Measurements from ENCODE around the gene GET3. TPM values are rescaled to one million over a fixed set of nuclear protein-coding genes. Genes with fewer than 3 reads are reported as not detected.

Gene GET3
- polyA plus RNA-seq, 4 donors, result 62.1 to 85.4 (median 69.8) TPM

GRCh38 chr19:12790628-12791344 lies 53.5 kb downstream of the GET3 start:
- Histone ChIP-seq H3K4me1 (ENCODE audit: control insufficient read depth in 3 of 3, insufficient read depth in 2 of 3, low read depth in 1 of 3, low read length in 2 of 3) (peaks cover 3 to 61% (median 8%) of the 10 kb centered on the region in 3 donors), H3K36me3 (ENCODE audit: control insufficient read depth in 3 of 3, insufficient read depth in 2 of 3, low read depth in 1 of 3, low read length in 3 of 3) (peaks cover 0 to 8% (median 0%) of the 10 kb centered on the region in 3 donors), H3K27me3 (ENCODE audit: control insufficient read depth in 3 of 3, insufficient read depth in 3 of 3, low read length in 3 of 3) (no peaks in the 10 kb centered on the region), H3K9me3 (ENCODE audit: control insufficient read depth in 2 of 2, insufficient read depth in 1 of 2, low read depth in 1 of 2, low read length in 1 of 2) (no peaks in the 10 kb centered on the region), H3K27ac (ENCODE audit: low read depth in 1 of 3, low read length in 2 of 3) (peak overlapping the region; percentile 98 to 99 (median 98)), H3K4me3 (ENCODE audit: low read depth in 1 of 3, low read length in 3 of 3) (peak overlapping the region; percentile 33 to 97 (median 60))
- WGBS, 3 donors, result 0 to 2% (median 1%) methylated on average over 22 of the region's 22 CpGs
- no peak for FAIRE-seq
- peak; percentile 55 to 61 for DNase-seq

DNA sequence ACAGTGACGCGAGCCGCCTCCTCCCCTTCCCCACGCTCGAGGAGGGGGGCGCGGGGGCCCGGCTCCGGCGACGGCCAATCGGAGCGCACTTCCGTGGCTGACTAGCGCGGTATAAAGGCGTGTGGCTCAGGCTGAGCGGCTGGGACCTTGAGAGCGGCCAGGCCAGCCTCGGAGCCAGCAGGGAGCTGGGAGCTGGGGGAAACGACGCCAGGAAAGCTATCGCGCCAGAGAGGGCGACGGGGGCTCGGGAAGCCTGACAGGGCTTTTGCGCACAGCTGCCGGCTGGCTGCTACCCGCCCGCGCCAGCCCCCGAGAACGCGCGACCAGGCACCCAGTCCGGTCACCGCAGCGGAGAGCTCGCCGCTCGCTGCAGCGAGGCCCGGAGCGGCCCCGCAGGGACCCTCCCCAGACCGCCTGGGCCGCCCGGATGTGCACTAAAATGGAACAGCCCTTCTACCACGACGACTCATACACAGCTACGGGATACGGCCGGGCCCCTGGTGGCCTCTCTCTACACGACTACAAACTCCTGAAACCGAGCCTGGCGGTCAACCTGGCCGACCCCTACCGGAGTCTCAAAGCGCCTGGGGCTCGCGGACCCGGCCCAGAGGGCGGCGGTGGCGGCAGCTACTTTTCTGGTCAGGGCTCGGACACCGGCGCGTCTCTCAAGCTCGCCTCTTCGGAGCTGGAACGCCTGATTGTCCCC lies 54.2 kb downstream of the GET3 start, which contains the start of gene JUNB:
JUNB (plus strand) TSS at position 142 of the 706 bp plus-strand sequence; CDS start at position 428, 286 bp downstream.
- peaks cover 0 to 61% (median 3%) of the 10 kb centered on the region in 3 donors for H3K4me1 ChIP-seq (ENCODE audit: control insufficient read depth in 3 of 3, insufficient read depth in 2 of 3, low read depth in 1 of 3, low read length in 2 of 3)
- H3K4me3 ChIP-seq (ENCODE audit: low read depth in 1 of 3, low read length in 3 of 3), result peak within 1 kb of the TSS; percentile 85 to 97 (median 89)
- peak within 1 kb of the TSS; percentile 98 to 99 (median 98) for H3K27ac ChIP-seq (ENCODE audit: low read depth in 1 of 3, low read length in 2 of 3)
- DNase-seq, result peak; percentile 97 to 99
- WGBS, 3 donors, result 0% methylated on average over 50 to 73 of the region's 73 CpGs
- no peak for FAIRE-seq
- H3K9me3 ChIP-seq (ENCODE audit: control insufficient read depth in 2 of 2, insufficient read depth in 1 of 2, low read depth in 1 of 2, low read length in 1 of 2), result no peaks in the 10 kb centered on the region
- no peaks in the 10 kb centered on the region for H3K27me3 ChIP-seq (ENCODE audit: control insufficient read depth in 3 of 3, insufficient read depth in 3 of 3, low read length in 3 of 3)
- peaks cover 0 to 8% (median 0%) of the 10 kb centered on the region in 3 donors for H3K36me3 ChIP-seq (ENCODE audit: control insufficient read depth in 3 of 3, insufficient read depth in 2 of 3, low read depth in 1 of 3, low read length in 3 of 3)

DNA sequence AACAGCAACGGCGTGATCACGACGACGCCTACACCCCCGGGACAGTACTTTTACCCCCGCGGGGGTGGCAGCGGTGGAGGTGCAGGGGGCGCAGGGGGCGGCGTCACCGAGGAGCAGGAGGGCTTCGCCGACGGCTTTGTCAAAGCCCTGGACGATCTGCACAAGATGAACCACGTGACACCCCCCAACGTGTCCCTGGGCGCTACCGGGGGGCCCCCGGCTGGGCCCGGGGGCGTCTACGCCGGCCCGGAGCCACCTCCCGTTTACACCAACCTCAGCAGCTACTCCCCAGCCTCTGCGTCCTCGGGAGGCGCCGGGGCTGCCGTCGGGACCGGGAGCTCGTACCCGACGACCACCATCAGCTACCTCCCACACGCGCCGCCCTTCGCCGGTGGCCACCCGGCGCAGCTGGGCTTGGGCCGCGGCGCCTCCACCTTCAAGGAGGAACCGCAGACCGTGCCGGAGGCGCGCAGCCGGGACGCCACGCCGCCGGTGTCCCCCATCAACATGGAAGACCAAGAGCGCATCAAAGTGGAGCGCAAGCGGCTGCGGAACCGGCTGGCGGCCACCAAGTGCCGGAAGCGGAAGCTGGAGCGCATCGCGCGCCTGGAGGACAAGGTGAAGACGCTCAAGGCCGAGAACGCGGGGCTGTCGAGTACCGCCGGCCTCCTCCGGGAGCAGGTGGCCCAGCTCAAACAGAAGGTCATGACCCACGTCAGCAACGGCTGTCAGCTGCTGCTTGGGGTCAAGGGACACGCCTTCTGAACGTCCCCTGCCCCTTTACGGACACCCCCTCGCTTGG lies 55.0 kb downstream of the GET3 start:
- peaks cover 0 to 58% (median 3%) of the 10 kb centered on the region in 3 donors for H3K4me1 ChIP-seq (ENCODE audit: control insufficient read depth in 3 of 3, insufficient read depth in 2 of 3, low read depth in 1 of 3, low read length in 2 of 3)
- peaks cover 0 to 15% (median 0%) of the 10 kb centered on the region in 3 donors for H3K36me3 ChIP-seq (ENCODE audit: control insufficient read depth in 3 of 3, insufficient read depth in 2 of 3, low read depth in 1 of 3, low read length in 3 of 3)
- no peaks in the 10 kb centered on the region for H3K9me3 ChIP-seq (ENCODE audit: control insufficient read depth in 2 of 2, insufficient read depth in 1 of 2, low read depth in 1 of 2, low read length in 1 of 2)
- no peaks in the 10 kb centered on the region for H3K27me3 ChIP-seq (ENCODE audit: control insufficient read depth in 3 of 3, insufficient read depth in 3 of 3, low read length in 3 of 3)
- peak overlapping the region; percentile 85 to 97 (median 89) for H3K4me3 ChIP-seq (ENCODE audit: low read depth in 1 of 3, low read length in 3 of 3)
- FAIRE-seq, result no peak
- peak; percentile 73 to 75 for DNase-seq
- 0% methylated on average over 72 to 84 of the region's 84 CpGs for WGBS, 3 donors
- H3K27ac ChIP-seq (ENCODE audit: low read depth in 1 of 3, low read length in 2 of 3), result peak overlapping the region; percentile 98 to 99 (median 98)

- WGBS, 3 donors, result 0 to 1% (median 0%) methylated on average over 22 of the region's 22 CpGs
- Histone ChIP-seq H3K27me3 (ENCODE audit: control insufficient read depth in 3 of 3, insufficient read depth in 3 of 3, low read length in 3 of 3) (no peaks in the 10 kb centered on the region), H3K4me3 (ENCODE audit: low read depth in 1 of 3, low read length in 3 of 3) (peak overlapping the region; percentile 85 to 97 (median 89)), H3K9me3 (ENCODE audit: control insufficient read depth in 2 of 2, insufficient read depth in 1 of 2, low read depth in 1 of 2, low read length in 1 of 2) (no peaks in the 10 kb centered on the region), H3K36me3 (ENCODE audit: control insufficient read depth in 3 of 3, insufficient read depth in 2 of 3, low read depth in 1 of 3, low read length in 3 of 3) (peaks cover 0 to 20% (median 0%) of the 10 kb centered on the region in 3 donors), H3K4me1 (ENCODE audit: control insufficient read depth in 3 of 3, insufficient read depth in 2 of 3, low read depth in 1 of 3, low read length in 2 of 3) (peaks cover 0 to 53% (median 3%) of the 10 kb centered on the region in 3 donors), H3K27ac (ENCODE audit: low read depth in 1 of 3, low read length in 2 of 3) (peak overlapping the region; percentile 98 to 99 (median 98))
- FAIRE-seq (no peak), DNase-seq (no peak)
These were observed 55.6 kb downstream of the GET3 start for GRCh38 chr19:12792853-12793289.

DNA sequence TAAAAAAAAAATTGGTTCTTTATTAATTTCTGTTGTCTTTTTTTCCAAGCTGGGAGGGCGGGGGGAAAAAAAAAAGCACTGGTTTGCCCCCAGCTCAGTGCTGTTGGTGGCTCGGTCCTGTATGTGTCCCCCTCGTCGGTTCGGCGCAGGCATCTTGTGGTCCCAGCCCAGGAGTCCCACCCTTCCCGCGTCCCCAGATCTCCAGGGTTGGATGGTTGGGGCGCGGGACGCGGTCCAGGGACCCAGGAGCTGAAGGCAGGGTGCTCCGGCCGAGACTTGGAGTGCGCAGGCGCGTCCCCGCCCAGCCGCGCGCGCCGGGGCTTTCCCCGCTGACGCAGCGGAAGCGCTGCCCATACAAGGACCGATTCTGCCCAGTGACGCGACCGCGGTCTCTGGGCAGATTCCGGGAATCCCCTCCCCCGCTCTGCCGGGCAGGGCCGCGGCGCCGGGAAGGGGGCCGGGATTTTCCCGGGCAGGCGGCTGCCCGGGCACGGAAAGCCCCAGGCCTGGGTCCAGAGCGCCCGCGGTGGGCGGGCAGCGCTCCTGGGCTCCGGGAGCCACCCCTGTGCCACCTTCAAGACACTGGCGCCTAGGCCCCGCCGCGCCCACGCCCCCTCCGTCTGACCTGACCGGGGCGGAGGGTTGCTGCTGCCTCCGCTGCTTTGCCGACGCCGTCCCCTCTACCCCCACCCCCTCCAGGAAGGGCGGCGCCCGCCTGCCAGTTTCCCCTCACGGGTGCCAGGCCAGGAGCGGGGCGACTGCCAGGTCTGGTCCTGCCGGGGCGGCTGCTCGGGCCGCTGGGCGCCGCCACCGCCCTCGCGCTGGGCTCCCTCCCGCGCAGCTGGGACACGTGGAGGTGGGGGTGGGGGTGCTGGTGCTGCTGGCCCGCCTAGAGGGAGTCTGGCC lies 56.2 kb downstream of the GET3 start:
- Histone ChIP-seq H3K9me3 (ENCODE audit: control insufficient read depth in 2 of 2, insufficient read depth in 1 of 2, low read depth in 1 of 2, low read length in 1 of 2) (no peaks in the 10 kb centered on the region), H3K4me3 (ENCODE audit: low read depth in 1 of 3, low read length in 3 of 3) (peak overlapping the region; percentile 85 to 97 (median 89)), H3K36me3 (ENCODE audit: control insufficient read depth in 3 of 3, insufficient read depth in 2 of 3, low read depth in 1 of 3, low read length in 3 of 3) (peaks cover 0 to 24% (median 0%) of the 10 kb centered on the region in 3 donors), H3K27me3 (ENCODE audit: control insufficient read depth in 3 of 3, insufficient read depth in 3 of 3, low read length in 3 of 3) (no peaks in the 10 kb centered on the region), H3K4me1 (ENCODE audit: control insufficient read depth in 3 of 3, insufficient read depth in 2 of 3, low read depth in 1 of 3, low read length in 2 of 3) (peaks cover 0 to 46% (median under 1%) of the 10 kb centered on the region in 3 donors), H3K27ac (ENCODE audit: low read depth in 1 of 3, low read length in 2 of 3) (peak overlapping the region; percentile 98 to 99 (median 98))
- peak; percentile 94 to 98 for DNase-seq
- no peak for FAIRE-seq
- 0 to 1% (median 1%) methylated on average over 69 to 81 of the region's 81 CpGs for WGBS, 3 donors

GRCh38 chr19:12794196-12794941 lies 57.1 kb downstream of the GET3 start:
- H3K27ac ChIP-seq (ENCODE audit: low read depth in 1 of 3, low read length in 2 of 3), result peak overlapping the region; percentile 98 to 99 (median 98)
- H3K27me3 ChIP-seq (ENCODE audit: control insufficient read depth in 3 of 3, insufficient read depth in 3 of 3, low read length in 3 of 3), result no peaks in the 10 kb centered on the region
- H3K36me3 ChIP-seq (ENCODE audit: control insufficient read depth in 3 of 3, insufficient read depth in 2 of 3, low read depth in 1 of 3, low read length in 3 of 3), result peaks cover 0 to 32% (median 0%) of the 10 kb centered on the region in 3 donors
- WGBS, 3 donors, result 63 to 68% (median 66%) methylated on average over 7 of the region's 7 CpGs
- FAIRE-seq, result no peak
- H3K4me3 ChIP-seq (ENCODE audit: low read depth in 1 of 3, low read length in 3 of 3), result peak overlapping the region in 2 of 3 donors; percentile 89 to 97
- H3K4me1 ChIP-seq (ENCODE audit: control insufficient read depth in 3 of 3, insufficient read depth in 2 of 3, low read depth in 1 of 3, low read length in 2 of 3), result peaks cover 0 to 38% (median 0%) of the 10 kb centered on the region in 3 donors
- DNase-seq, result peak in 1 of 2 donors; percentile 52
- H3K9me3 ChIP-seq (ENCODE audit: control insufficient read depth in 2 of 2, insufficient read depth in 1 of 2, low read depth in 1 of 2, low read length in 1 of 2), result no peaks in the 10 kb centered on the region

DNA sequence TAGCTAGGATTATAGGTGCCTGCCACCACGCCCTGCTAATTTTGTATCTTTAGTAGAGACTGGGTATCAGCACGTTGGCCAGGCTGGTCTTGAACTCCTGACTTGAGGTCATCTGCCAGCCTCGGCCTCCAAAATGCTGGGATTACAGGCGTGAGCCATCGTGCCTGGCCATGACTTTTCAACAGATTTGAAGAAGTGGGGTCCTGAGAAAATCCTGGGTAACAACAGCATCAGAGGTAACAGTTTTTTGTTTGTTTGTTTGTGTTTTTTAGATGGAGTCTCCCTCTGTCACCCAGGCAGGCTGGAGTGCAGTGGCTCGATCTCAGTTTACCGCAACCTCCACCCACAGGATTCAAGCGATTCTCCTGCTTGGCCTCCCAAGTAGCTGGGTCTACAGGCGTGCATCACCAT lies 57.7 kb downstream of the GET3 start:
- peak in 1 of 2 donors; percentile 22 for DNase-seq
- Histone ChIP-seq H3K27ac (ENCODE audit: low read depth in 1 of 3, low read length in 2 of 3) (peak overlapping the region in 2 of 3 donors; percentile 26 to 99), H3K4me3 (ENCODE audit: low read depth in 1 of 3, low read length in 3 of 3) (no peak overlapping the region), H3K9me3 (ENCODE audit: control insufficient read depth in 2 of 2, insufficient read depth in 1 of 2, low read depth in 1 of 2, low read length in 1 of 2) (no peaks in the 10 kb centered on the region), H3K36me3 (ENCODE audit: control insufficient read depth in 3 of 3, insufficient read depth in 2 of 3, low read depth in 1 of 3, low read length in 3 of 3) (peaks cover 2 to 38% (median 4%) of the 10 kb centered on the region in 3 donors), H3K27me3 (ENCODE audit: control insufficient read depth in 3 of 3, insufficient read depth in 3 of 3, low read length in 3 of 3) (no peaks in the 10 kb centered on the region), H3K4me1 (ENCODE audit: control insufficient read depth in 3 of 3, insufficient read depth in 2 of 3, low read depth in 1 of 3, low read length in 2 of 3) (peaks cover 0 to 40% (median 0%) of the 10 kb centered on the region in 3 donors)
- 81 to 91% (median 86%) methylated on average over 9 of the region's 9 CpGs for WGBS, 3 donors
- FAIRE-seq, result no peak
